GM12873 (cell line): ENCODE measurements around the gene SIX2.

Source experiments
- TF ChIP-seq, protein P1 (sequence below): IDR thresholded peaks from 2 replicates; pipeline ENCODE4 v1.5.1; 2012; ENCODE audit warnings: low read depth, mild to moderate bottlenecking, moderate library complexity, low read length, control low read depth; ENCODE audit not compliant: insufficient read depth; ENCODE audit errors: missing control alignments

SIX2 gene

DNA sequence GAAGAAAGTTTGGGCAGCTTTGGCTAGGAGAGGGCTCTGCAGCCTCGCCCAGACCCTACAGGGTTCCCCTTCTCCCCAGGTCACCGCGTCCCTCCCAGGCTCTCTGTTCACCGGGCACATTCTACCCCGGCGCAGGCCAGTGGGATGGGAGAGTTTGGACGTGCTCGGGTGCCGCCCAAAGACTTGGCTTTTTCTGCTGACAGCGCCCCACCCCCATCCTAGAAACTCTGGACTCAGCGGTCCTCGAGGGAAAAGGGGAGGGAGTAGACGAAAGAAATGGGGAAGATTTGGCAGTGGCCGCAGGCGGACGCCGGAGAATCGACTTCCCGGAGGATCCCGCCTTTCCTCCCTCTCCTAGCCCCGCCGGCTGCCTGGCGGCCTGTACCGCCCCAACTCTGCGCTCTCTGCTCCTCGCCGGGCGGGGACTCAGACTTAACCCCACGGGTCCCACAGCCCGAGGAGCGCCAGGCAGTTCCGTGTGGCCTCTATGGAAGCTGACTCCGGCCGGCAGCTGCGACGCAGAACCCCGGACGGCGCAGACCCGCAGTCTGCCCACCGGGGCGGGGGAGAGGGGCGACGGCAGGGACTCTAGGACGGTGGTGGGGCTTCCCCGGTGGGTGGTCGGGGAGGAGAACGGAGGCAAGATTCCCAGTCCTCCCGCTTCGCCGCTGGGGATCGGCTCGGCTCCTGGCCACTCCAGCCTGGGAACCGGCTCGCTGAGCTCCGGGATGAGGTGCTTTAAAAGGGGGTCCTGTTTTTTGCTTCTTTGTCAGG is 863 bp upstream of the SIX2 start:
- TF ChIP-seq, protein P1, sequence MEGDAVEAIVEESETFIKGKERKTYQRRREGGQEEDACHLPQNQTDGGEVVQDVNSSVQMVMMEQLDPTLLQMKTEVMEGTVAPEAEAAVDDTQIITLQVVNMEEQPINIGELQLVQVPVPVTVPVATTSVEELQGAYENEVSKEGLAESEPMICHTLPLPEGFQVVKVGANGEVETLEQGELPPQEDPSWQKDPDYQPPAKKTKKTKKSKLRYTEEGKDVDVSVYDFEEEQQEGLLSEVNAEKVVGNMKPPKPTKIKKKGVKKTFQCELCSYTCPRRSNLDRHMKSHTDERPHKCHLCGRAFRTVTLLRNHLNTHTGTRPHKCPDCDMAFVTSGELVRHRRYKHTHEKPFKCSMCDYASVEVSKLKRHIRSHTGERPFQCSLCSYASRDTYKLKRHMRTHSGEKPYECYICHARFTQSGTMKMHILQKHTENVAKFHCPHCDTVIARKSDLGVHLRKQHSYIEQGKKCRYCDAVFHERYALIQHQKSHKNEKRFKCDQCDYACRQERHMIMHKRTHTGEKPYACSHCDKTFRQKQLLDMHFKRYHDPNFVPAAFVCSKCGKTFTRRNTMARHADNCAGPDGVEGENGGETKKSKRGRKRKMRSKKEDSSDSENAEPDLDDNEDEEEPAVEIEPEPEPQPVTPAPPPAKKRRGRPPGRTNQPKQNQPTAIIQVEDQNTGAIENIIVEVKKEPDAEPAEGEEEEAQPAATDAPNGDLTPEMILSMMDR: no peak

DNA sequence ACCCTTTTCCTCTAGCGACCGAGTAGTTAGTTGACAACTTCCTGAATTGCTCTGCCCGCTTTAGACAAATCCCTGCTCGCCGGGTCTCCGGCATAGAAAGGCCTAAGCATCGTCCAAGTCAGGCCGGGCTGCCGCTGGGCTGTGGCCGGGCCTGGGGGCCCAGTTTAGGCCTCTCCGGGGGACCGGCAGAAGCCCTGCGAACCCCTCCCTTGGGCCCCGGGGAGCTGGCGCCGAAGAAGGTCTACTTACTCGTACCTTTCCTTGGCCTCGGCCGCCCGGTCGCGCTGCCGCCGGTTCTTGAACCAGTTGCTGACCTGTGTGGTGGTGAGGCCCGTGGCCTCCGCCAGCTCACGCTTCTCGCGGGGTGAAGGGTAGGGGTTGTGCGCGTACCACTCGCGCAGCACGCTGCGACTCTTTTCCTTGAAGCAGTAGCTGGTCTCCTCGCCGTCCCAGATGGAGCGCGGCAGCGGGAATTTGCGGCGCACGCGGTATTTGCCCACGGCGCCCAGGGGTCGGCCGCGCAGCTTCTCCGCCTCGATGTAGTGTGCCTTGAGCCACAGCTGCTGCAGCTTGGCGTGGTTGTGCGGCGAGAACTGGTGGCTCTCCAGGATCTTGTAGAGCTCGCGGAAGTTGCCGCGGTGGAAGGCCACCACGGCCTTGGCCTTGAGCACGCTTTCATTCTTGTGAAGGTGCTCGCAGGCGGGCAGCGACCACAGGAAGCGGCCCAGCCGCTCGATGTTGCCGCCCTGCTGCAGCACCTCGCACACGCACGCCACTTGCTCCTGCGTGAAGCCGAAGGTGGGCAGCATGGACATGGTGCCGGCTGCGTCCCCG is 739 bp downstream of the SIX2 start:
- TF ChIP-seq, protein P1: no peak

DNA sequence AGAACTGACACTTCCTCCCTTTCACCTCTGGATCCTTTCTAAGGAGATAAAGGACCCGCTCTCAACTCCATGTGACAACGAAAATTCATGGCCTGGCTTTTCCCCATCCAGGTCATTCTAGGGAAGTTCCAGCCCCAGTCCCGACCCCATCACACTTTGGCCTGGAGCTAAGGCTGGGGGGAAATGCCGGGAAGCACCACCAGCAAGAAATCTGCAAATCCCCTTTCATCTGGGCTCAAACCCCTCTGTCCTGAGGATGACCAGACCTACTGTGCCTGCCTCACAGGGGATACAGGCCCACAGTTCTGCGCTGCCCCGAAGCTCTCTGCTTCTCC is 1.3 kb downstream of the SIX2 start:
- TF ChIP-seq, protein P1: no peak

DNA sequence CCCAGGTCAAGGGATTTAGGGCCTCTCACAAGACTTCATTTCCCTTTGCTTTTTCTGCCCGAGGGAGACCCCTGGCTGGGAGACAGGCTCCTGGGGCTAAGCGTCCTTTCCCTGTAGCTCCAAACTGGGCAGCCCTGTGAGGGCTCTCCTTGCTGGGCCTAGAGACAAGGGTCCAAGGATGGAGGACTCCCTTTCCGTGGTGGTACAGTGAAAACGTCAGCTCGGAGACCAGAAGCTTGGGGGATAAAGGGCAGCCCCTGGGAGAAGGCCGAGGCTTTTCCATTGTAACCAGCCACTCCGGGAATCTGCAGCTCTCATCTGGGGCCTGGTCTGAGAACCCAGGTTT is 2.3 kb downstream of the SIX2 start:
- TF ChIP-seq, protein P1: no peak

DNA sequence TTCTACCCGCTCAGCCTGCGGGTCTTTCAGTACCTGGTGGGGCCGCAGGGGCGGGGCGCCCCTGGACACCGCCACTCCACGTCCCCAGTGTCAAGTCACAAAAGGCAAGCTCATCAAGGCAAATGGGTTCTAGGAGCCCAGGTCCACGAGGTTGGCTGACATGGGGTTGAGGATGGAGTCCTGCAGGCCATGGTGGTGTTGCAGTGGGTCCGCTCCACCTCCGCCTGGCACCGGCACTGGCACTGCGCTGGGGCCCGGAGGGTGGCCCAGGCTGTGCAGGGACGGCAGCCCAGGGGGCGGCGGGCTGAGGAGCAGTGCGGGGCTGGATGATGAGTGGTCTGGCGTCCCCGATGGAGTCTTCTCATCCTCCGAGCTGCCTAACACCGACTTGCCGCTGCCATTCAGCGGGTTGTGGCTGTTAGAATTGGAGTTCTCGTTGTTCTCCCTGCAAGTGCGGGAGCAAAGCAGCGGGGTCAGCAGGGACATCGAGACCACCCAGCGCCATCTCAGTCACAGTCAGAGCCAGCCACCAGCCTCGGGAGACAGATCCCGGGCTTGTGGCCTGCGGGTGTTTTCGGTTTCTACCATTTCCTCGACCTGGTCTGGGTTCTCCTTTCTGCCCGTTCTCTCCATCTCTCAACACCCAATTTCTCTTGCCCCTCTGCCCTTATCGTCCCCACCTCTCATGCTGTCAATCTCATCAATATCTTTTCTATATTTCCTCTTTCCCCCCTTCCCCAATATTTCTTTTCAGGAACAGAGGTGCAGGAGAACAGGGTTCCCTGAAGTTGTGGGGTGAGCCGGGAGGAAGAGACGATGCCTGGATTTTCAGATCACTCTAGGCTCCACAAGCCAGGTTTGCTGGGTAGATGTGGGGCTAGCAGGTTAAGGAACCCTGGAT is 3.0 kb downstream of the SIX2 start:
- TF ChIP-seq, protein P1: no peak

DNA sequence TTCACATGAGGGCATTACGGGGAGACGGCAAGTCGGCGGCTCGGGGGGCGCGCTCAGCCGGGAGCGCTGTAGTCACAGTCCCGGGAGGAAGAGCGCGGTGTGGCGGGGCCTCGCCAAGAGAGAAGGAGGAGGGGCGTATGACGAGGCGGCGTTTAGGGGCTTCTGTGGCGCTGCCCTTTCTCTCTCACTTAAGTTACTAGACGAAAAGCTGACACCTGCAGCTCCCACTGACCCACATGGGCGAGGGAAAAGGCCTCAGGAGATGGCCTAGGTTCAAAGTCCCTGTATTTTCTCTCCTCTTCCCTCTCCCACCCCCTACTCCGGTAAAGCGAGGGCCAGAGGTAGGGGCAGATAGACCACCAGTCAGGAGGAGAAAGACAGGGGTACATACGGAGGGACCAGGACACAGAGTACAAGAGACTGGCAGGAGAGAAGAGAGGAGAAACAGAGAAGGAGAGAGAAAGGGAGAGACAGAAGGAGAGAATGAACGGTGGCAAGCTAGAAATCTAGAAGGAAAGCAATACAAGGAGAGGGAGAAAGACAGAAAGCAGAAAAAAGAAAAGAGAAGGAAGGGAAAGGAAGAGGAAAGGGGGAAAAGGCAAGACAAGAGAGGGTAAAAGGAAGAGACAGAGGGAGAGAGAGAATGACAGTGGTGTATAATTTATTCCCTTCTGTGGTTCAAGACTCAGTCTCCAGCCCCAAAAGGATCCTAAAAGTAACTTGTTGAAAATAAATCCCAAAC is 3.8 kb downstream of the SIX2 start:
- TF ChIP-seq, protein P1: no peak
